ENCODE data around the gene IQCH.
A peak's percentile ranks its signal among the peaks of the same experiment; 100 is the strongest.

The IQCH gene

DNA sequence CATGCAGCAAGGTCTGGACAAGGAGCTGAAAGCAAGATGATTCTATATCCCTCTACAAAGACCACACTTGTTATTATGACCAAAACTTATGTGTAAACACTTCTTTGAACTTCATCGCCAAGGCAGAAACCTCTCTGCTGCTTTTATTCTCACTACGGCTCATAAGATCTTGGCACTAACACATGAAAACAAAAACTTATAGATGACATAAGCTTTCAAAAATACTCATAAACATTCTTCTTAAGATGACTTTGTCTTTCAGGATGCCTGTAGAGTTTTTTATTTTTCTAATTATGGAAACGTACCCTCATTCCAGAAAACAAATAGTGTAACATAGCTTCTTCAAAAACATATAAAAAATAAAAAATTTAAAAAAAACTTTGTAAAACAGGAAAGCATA, 253.8 kb downstream of the IQCH start:
- no peak for DNase-seq

DNA sequence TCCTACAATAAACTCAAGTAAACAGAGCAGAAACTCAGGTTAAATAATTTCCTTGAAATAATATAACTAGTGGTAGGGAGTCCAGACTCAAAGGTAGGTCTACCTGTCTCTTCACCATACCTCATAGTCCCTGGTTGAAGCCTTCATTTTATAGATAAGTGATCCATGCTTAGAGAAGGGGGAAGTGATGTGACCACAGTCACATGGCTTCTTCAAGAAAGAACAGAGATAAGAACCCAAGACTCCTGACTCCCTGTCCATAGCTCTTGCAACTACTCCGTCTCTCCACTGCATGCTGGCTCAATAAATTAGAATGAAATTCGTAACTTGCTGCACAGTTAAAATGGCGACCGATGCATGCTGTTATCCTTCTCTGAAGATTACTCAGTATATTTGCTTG, 255.3 kb downstream of the IQCH start:
- no peak for DNase-seq

DNA sequence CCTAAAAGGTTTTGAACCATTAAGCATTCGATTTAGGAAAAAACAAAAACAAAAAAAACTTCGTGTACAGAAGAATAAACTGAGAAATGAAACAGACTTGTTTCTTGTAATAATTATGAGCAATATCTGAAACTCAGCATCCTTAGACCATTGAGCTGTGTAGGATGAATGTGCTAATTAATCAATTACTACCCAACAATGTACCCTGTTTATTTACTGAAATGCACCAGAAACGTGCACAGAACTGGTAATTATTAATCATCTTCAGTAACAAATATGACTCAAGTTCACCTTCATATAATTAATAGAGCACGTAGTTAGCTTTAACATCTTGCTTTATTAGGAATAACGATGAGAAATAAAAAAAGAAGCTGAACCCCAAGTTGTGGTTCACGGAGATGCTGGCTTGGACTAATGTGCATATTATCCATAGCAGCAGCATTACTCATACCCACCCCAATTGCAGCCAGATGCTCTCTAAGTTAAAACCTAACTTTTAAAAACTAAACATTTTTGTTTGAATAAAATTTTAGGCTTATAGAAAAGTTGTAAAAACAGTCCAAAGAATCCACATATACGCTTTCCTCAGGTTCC, 256.1 kb downstream of the IQCH start:
- no peak for DNase-seq

DNA sequence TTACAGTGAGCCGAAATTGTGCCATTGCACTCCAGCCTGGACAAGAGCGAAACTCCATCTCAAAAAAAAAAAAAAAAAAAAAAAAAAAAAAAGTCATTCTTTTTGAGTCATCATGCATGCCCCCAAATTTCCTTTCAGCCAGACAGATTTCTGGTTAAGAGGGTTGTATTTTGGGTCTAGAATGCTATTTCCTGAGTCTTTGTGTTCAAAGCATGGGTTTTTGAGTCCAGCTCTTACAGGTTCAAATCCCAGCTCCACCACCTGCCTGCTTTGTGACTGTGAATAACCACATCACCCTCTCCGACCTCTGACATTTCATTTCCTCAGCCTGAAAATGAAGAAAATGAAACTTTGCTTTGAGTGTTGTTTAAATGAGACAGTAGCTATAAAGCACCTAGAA, 257.0 kb downstream of the IQCH start:
- DNase-seq: no peak

DNA sequence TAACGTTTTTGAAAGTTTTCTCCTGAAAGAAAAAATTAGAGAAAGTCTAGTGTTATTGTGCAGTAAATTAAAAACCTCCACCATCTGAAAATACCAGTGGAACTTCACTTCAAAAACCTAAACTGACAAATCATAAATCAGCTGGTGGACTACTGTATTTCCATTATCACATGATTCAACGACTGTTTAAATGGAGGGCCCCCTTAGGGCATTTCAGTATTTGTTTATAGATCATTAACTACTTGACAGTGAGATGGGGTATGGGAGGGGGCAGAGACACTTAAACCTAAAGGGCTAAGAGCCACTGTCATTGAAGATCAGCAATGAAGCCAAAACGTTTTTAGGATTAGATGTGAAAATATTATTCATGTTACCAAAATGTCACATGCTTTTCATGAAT, 257.6 kb downstream of the IQCH start:
- DNase-seq: no peak

DNA sequence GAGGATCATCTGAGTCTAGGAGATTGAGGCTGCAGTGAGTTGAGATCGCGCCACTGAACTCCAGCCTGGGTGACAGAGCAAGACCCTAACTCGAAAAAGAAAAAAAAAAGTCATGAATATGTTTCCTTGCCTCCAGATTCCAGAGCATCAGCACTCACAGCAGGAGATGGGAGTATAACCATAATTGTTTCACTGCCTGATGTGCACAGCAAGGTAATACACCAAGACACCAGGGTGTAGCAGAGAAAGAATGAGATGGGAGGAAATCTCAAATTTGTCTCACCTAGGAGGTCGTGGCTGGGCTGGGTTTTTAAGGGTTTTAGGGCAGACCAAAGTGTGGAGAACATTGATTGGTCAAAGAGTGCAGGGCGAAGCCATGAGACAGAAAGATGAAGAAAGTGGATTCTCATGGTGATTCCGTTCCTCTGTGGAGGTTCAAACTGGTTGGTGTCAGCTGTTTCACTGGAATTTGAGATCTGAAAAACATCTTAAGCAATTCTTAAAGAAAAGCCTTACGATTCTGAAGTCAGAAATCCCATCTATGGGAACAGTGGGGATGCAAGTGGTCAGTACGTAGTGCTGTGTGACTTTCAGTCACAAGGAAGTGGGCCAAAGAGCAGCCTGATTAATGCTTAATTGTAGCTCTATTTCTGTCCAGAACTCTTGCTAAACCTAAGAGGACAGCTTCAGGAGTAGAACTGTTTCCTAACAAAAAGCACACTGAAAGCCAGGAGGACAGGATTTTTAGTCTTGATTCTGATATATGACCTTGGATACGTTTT, 258.5 kb downstream of the IQCH start:
- no peak for DNase-seq

DNA sequence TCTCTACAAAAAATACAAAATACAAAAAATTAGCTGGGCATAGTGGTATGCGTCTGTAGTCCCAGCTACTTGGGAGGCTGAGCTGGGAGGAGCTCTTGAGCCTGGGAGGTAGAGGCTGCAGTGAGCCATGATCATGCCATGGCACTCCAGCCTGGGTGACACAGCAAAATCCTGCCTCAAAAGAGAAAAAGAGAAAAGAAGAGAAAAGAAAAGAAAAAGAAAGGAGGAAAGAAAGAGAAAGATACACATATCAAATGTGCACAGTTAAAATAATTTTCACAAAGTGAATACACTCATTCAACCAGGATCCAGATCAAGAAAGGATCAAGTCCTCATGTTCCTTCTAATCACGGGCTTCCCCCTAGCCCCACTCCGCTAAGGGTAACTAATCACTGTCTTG, 260.5 kb downstream of the IQCH start:
- no peak for DNase-seq

DNA sequence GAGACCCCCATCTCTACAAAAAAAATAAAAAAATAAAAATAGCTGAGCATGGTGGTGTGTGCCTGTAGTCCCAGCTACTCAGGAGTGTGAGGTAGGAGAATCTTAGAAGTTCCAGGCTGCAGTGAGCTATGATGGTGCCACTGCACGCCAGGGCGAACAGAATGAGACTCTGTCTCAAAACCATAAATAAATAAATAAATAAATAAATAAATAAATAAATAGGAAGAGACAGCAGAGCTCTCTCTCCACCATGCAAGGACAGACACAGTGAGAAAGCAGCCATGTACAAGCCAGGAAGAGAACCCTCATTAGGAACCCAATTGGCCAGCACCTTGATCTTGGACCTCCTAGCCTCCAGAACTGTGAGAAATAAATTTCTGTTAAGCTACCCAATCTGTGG, 261.0 kb downstream of the IQCH start:
- no peak for DNase-seq

DNA sequence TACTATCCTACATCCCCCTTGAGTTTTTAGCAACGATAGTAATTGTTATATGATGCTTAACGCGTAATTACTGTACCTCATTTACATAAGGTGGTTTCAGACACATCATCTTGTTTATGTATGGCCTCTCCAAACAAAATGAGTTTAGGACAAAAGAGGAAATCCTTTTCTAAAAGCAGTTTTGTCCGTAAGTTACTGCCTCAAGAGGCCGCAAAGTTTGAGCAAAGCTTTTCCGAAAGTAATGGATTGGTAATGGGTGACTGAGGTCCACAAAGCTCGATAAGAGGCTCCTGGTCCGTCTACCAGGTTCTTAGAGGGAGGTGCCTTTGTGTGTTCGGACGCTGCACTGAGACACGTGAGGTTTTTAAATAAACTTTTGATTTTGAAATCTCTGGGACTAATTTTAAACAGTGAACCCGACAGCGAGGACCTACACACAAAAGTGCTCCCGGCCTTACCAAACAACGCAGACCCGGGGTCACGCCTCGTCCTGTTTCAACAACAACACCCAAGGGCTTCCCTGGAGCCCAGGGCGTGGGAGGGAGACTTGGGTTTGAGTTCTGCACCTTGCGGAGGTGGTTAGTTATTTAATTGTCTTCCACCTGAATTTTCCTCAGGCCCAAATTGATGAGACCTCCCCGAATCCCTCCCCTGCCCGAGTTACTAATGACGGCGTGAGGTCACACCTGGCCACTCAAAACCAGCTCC, 265.9 kb downstream of the IQCH start:
- DNase-seq: no peak

DNA sequence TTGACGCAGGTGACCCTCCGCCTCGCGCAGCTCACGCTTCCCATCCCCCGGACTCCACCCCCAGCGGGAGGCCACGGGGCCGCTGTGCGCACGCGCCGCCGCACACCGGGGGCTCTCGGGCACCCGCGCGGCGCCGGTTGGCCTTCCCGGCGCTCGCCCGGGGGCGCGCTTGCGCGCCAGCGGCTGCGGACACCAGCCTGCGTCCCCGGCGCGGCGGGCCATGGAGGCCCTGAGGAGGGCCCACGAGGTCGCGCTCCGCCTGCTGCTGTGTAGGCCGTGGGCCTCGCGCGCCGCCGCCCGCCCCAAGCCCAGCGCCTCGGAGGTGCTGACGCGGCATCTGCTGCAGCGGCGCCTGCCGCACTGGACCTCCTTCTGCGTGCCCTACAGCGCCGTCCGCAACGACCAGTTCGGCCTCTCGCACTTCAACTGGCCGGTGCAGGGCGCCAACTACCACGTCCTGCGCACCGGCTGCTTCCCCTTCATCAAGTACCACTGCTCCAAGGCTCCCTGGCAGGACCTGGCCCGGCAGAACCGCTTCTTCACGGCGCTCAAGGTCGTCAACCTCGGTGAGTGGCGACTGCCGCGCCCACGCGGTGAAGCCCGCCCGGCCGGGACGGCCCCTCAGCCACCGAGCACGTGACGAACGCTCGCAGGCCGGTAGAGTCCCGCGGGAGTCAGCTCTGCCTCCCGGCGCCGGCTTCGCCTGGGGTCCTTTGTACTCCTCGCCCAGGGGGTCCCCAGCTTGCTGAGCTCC, 266.6 kb downstream of the IQCH start, which contains the start of gene C15orf61:
C15orf61 (plus strand) TSS at position 103 of the 754 bp plus-strand sequence; CDS start at position 221, 118 bp downstream.
- DNase-seq: peak; percentile 26 to 56

DNA sequence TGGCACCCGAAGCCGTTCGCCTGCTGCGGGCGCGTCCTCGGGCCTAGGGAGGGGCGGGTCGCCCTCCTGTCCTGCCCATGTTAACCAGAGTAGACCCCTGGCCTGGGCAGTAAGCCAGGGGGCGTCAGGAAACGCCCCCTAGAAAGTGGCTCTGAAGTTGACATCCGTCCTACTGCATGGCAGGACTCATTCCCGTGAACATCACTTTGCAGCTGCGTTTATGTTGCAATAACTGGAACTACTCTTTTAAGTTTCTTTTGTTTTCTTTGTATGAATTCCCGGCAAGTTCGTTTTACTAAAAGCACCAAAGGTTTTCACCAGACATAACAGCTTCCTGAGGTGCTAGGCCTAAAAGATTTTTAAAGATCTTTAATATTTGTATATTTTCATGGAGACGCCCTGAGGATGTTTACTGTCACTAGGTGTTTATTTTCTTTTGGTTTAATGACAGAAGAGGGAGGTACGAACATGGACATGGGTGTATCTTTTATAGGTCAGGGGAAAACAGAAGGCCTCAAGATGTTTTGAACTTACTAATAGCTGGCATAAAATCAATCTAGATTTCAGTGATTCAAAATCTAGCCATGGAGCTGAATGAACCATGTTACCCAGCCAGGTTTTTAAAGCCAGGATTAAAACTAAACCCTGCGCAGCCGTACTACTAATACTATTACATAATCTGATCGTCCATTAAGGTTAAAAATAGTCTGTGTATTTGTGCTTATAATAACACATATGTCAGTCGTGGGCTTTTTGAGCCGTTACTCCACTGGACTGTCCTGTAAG, 267.4 kb downstream of the IQCH start:
- DNase-seq: no peak

DNA sequence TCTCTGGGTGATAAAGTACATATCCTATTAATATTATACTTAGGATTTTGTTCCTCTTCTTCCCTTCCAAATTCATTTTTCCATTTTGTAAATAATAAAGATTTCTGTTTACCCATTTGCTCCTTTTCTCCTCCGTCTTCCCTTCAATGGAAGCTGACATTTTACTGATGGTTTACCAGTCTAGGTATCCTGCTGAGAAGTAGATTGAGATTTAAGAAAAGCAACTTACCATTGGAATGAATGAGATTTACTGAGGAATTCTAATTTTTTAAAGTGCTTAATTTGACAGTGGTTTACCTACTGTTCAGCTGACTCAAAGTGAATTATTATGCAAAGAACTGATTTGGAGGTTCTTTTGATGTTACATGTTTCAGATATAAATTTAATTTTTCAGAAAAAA, 268.7 kb downstream of the IQCH start:
- DNase-seq: no peak

DNA sequence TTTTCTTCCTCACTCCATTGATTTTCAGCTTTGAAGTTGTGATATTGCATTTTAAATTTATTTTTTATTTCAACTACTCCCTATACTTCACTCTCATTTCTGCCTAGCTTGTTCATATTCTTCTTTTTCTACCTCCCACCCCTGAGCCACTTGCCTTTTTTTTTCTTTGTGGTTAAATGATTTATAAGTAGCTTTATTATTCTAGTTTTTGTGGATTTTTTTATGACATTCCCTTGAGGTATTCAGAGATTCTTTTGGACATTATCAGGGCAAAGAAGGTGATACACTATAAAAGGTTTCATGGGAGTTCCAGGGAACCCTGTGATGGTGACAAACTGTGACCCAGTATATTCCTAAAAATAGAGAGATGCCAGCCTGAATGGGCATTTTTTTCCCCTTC, 269.6 kb downstream of the IQCH start:
- DNase-seq: no peak

DNA sequence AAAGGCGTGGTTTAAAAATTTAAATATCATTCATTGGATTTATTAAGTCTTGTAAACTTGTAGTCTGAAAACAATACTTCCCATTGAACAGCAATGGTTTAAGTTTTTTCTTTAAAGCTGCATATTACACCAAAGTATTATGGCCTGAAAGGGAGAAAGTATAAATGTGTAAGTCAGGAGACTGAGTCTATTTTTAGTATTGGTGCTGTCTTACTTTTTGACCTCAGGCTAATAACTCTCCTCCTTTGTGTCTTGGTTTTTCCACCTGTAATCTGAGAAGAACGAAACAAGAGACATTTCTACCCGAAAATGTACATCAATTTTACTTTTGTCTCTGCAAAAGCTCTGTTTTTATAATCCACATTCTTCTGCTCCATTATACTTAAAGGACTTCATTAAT, 273.9 kb downstream of the IQCH start:
- no peak for DNase-seq

DNA sequence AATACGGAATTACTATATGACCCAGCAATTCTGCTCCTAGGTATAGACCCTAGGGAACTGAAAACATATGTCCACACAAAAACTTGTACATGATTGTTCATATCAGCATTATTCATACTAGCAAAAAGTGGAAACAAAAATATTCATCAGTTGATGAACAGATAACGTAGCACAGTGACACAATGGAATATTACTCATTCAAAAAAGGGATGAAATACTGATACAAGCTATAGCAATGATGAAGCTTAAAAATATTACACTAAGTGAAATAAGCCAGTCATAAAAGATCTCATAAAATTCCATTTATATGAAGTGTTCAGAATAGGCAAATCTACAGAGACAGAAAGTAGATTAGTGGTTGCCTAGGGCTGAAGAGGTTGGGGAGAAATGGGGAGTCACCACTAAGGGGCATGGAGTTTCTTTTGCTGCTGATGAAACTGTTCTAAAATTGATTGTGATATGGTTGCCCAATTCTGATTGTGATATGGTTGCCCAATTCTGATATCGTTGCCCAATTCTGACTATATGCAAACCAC, 276.9 kb downstream of the IQCH start:
- no peak for DNase-seq

DNA sequence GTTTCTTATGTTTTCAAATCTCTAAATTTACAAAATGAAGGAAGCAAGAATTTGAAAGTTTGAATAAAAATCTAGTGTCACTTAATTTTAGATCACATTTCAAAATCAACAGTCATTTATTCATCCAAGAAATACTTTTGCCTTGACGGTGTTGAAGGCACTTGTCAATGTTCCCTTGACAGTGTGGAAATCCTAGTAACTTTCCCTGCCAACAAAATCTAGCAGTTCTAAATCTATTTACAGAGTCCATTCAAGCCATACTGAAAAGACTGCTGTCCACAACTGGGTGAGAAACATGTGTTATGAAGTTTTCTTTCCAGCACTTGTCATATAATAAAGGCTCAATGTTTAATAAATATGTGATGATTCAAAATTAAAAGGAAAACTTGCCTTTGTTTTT, 279.3 kb downstream of the IQCH start:
- DNase-seq: no peak

DNA sequence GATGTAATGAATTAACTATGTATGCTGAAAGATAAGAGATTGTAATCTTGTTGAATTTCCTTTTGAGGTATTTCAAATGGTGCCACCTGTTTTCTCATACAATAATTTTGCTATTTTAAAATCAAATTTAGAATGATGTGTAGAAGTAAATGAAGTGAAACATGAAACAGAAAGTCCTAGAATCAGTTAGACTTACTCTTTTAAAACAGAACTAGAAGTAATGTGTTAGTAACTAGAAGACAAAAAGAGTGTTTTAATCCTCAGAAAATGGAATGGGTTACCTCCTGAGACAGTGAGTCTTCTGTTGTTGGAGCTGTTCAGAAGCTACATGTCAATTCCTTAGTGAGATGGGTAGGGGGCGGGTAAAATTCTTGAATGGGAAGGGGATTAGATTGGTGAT, 279.8 kb downstream of the IQCH start:
- no peak for DNase-seq

DNA sequence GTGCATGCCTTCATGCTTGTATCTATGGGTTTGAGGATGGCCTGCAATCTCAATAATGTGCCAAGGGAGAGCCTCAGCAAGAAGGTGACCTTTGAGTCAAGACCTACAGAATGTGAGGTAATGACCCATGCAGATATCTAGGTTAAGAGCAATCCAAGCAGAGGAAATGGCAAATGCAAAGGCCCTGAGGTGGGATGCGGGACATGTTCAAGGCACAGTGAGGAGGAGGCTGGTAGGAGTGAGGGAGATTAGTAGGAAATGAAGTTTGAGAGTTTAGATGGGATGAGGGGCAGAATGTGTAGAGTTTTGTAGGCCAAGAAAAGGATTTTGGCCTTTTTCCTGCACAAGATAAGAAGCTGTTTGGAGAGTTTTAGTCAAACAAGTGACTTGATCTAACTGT, 283.2 kb downstream of the IQCH start:
- no peak for DNase-seq

DNA sequence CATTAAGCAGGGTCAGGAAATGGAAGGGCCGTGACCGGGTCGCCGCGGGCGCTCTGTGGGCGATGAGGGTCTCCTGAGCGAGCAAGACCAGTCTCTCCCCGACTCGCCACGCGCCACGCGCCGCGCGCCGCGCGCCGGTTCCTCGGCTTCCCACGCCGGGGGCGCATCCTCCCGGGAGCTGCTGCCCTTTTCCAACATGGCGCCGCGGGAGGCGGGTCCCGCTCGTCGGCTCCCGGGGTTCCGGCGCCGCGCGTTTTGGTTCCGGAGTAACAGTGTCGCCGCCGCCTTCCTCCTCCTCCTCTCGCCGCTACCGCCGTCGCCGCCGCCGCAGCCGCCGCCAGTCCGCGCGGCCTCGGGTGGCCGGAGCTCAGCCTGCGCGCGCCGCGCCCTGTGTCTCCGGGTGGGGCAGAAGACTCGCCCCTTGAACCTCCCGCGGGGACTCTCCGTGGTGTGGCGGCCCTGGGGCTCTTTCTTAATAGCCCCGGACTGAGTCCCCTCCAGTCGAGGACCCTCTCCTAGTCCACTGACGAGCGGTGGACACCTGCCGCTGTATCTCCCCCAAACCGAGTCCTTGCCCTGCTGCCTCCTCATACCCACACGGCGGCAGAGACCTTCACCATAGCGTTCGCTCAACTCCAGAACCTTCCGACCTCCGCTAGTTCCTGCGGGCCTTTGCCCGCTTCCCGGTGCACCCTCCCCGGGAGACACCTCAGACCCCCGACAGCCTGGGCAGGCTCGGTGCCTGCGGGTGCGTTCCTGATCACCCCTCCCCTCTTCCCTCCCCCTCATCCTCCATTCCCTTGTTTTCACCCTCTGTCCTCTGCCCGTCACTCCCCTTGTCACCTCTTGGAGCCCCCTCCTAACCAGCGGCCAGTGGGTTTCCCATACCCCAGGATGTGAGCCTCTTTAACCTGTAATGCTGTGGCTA, 288.1 kb downstream of the IQCH start, which contains the start of gene MAP2K5:
MAP2K5 (plus strand) TSS at position 284 of the 928 bp plus-strand sequence; CDS start at position 917, 633 bp downstream.
- DNase-seq: peak; percentile 8 to 19

DNA sequence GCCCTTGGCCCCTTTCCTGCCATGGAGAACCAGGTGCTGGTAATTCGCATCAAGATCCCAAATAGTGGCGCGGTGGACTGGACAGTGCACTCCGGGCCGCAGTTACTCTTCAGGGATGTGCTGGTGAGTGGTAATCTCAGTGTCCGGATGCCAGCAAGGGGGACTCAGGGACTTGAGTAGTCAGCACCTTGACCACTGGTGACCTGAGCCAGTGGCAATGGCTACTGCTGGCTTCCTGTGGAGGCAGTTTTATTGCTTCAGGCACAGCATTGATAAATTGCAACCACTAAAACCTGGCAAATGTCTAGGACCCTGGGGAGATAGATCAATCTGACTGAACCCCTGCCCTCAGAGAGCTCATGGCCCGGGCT, 288.7 kb downstream of the IQCH start:
- DNase-seq: no peak

DNA sequence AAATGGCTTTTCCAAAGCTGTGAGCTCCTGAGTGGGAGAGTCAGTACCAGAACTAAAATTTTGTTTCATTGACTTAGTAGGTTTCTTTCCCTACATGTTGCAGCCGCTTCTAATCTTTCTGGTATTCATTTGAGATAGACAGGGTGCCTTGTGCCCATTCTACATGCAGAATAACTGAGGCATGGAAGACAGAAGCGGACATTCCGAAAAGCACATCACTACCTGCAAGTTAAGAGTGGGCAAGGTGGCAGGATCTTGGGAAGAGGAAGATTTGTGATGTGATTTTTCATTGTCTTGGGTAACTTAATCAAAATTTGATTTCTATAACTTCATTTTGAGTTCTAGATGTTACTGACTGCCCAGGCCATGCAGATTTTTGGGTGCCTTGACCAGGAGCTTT, 289.9 kb downstream of the IQCH start:
- DNase-seq: no peak

Data from NCI-H187 (cell line).